GM19397 (cell line): ENCODE measurements around the gene ID1.
"Not testable (repeated sequence)": the region's sequence is repeated elsewhere in the genome, so short reads cannot be mapped to it uniquely, and the experiment has no call there.

Experiments used
- ATAC-seq: cut with Tn5 transposase; IDR thresholded peaks from one replicate; pipeline ENCODE4 v1.9.1; 2021; ENCODE audit warnings: mild to moderate bottlenecking, moderate library complexity; ENCODE audit not compliant: unreplicated experiment

Gene ID1

GRCh38 chr20:31596831-31597480, 8.1 kb upstream of the ID1 start:
- ATAC-seq, result no peak

DNA sequence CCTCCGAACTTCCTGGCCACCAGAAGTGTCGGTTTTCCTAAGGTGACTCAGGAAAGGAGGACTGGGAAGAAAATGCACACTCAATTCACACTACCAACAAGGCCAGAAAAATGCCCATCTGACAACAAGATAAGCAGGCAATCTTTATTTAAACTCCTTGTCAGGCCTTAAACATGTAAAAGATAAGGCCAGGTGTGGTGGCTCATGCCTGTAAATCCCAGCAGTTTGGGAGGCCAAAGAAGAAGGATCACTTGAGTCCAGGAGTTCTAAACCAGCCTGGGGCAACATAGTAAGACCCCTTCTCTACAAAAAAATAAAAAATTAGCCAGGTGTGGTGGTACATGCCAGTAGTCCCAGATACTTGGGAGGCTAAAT, 7.6 kb upstream of the ID1 start:
- ATAC-seq, result no peak

DNA sequence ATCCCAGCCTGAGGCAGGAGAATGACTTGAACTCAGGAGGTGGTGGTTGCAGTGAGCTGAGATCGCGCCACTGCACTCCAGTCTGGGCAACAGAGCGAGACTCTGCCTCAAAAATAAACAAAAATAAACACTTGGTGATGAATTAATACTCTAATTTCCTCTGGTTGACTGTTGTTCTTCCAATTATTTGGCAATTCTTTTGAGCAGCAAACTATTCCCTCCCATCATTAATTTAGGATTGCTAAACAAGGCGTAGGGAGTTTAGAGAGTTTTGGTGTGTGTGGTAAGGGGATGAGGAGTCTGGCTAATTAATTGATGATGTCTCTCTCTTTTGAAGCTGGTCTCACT, 2.7 kb upstream of the ID1 start:
- ATAC-seq, result no peak

DNA sequence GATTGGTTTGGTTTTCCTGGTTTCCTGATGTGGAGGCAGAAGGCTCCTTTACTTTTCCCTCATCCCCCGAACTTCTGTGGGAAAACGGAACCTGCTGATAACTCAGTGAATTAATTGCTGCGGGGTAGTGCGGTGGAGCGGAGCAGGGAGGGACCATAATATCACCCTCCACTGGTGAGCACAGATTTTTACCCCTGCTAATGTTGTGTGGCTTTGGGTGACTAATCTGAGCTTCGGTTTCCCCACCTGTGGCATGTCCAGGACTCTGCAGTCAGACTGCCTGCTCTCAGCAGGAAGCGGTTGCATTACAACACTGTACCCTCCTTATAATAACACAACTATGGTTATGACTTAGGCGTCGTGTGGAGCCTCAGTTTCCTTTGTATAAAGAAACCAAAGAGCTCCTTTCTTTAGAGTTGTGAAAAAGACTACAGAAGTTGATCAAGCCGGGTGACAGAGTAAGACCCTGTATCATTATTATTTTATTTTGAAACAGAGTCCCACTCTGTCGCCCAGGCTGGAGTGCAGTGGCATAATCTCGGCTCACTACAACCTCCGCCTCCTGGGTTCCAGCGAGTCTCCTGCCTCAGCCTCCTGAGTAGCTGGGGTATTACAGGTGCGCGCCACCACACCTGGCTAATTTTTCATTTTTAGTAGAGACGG, 2.2 kb upstream of the ID1 start:
- ATAC-seq, result no peak

DNA sequence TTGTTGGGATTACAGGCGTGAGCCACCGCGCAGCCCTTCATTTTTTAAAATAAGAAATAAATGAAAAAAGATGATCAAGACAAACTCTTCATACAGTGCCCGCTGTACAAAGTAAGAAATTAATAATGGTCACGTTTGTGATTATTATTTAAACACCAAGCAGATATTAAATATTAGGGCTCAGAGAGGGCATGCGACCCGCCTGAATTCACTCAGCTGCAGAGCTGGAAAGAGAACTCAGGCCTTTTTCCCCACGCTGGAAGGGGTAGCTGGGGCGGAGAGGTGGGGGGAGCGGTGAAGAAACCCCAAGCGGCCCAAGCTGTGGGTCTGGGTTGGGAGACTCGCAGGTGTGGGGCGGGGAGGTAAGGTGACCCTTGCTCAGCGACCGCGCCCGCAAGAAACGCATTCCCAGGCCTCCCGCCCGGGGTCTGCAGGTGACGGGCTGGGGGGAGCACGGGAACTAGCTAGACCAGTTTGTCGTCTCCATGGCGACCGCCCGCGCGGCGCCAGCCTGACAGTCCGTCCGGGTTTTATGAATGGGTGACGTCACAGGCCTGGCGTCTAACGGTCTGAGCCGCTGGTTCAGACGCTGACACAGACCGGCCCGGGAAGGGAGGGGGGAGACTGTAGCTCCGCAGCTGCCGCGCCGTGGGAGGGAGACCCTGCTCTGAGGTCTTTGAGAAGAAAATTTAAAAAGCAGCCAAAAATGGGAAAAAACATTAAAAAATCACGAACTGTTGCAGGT, 1.1 kb upstream of the ID1 start:
- ATAC-seq, result no peak

DNA sequence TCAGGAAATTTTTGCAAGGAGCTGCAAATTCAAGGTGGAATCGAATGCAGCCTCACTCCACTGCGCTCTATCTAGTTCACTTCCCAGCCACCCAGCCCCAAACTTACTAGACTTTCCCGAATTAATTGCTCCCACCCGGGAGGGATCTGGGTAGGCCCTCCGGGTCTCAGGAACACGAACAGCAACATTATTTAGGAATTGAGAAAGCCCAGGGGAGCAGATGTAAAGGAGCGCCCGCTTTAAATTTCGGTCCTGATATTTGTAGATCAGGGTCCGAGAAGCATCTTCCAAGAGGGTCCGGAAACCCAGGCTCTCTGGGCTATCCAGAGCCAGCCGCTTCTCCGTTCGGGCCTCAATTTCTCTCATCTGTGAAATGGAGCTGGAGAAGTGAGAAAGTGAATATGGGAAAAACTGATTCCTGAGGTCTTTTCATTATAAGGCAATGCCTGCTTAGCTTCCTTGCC, 490 bp upstream of the ID1 start:
- no peak for ATAC-seq

DNA sequence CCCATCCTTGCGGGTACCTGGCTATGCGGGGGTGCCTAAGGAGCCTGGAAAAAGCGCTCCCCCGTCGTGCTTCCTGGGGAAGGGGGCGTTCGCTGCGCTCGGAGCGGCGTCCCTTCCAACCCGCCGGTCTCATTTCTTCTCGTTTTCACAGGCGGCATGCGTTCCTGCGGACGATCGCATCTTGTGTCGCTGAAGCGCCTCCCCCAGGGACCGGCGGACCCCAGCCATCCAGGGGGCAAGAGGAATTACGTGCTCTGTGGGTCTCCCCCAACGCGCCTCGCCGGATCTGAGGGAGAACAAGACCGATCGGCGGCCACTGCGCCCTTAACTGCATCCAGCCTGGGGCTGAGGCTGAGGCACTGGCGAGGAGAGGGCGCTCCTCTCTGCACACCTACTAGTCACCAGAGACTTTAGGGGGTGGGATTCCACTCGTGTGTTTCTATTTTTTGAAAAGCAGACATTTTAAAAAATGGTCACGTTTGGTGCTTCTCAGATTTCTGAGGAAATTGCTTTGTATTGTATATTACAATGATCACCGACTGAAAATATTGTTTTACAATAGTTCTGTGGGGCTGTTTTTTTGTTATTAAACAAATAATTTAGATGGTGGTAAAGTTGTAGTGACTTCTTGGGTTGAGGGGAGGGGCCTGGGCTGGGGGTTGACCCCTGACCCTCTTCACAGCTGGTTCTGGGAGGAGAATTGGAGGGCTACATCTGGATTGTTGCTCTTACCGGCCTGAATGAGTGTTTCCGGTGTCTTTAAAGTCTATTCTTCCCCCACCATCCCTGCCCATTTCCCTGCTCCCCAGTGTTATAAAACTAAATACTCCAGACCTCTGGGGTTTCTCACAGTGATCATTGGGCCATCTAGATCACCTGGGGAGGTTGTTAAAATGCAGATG, 1.1 kb downstream of the ID1 start:
- ATAC-seq, result no peak

GRCh38 chr20:31606804-31607639, 1.9 kb downstream of the ID1 start:
- no peak for ATAC-seq

- ATAC-seq, result no peak
Observed at GRCh38 chr20:31607640-31608250, 2.7 kb downstream of the ID1 start.

GRCh38 chr20:31608251-31608945, 3.3 kb downstream of the ID1 start:
- ATAC-seq, result no peak

DNA sequence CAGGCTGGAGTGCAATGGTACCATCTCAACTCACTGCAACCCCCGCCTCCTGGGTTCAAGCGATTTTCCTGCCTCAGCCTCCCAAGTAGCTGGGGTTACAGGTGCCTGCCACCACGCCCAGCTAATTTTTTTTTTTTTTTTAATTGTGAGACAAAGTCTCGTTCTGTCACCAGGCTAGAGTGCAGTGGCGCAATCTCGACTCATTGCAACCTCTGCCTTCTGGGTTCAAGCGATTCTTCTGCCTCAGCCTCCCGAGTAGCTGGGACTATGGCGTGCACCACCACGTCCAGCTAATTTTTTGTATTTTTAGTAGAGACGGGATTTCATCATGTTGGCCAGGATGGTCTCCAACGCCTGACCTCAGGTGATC, 7.2 kb downstream of the ID1 start:
- ATAC-seq, result not testable (repeated sequence)

DNA sequence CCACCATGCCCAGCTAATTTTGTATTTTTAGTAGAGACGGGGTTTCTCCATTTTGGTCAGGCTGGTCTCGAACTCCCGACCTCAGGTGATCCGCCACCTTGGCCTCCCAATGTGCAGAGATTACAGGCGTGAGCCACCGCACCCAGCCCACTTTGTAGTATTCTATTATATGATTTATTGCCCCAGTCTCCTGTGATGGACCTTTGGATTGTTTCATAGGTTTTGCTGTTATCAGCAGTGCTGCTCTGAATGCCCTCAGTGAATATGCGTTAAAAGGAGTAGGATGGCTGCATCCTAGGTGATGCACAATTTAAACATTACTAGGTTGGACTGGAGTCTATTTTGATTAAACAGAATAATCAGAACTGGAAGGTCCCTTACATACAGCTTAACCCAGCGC, 10.3 kb downstream of the ID1 start:
- no peak for ATAC-seq

DNA sequence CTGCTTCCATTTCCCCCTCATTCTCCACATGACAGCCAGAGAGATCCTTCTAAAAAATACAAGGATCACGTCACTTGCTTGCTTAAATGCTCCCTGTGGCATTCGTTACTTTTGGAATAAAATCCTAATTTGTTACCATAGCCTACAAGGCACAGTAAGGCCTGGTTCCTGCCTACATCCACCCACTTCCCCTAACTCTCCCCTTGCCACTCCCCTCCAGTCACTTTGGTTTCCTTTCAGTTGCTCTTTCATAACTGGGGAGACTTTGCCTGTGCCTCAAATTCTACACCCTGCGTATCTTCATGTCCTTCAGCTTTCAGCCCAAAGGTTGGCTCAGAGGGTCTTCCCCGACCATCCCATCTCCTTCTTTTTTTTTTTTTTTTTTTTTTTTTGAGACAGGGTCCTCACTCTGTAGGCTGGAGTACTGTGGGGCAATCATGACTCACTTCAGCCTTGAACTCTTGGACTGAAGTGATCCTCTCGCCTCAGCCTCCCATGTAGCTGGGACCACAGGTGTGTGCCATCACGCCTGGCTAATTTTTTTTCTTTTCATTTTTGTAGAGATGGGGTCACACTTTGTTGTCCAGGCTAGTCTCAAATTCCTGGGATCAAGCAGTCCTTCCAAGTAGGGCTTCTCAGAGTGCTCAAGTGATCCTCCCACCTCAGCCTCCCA, 12.5 kb downstream of the ID1 start:
- no peak for ATAC-seq

- no peak for ATAC-seq
Observed at GRCh38 chr20:31620246-31620645, 15.2 kb downstream of the ID1 start.

DNA sequence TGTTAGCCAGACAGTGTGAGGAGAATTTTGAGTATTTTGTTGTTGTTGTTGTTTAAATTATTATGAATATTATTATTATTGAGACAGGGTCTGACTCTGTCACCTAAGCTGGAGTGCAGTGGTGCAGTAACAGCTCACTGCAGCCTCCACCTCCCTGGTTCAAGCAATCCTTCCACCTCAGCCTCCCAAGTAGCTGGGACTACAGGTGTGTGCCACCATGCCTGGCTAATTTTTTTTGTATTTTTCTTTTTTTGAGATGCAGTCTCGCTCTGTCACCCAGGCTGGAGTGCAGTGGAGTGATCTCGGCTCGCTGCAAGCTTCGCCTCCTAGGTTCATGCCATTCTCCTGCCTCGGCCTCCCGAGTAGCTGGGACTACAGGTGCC, 18.0 kb downstream of the ID1 start:
- ATAC-seq, result not testable (repeated sequence)

DNA sequence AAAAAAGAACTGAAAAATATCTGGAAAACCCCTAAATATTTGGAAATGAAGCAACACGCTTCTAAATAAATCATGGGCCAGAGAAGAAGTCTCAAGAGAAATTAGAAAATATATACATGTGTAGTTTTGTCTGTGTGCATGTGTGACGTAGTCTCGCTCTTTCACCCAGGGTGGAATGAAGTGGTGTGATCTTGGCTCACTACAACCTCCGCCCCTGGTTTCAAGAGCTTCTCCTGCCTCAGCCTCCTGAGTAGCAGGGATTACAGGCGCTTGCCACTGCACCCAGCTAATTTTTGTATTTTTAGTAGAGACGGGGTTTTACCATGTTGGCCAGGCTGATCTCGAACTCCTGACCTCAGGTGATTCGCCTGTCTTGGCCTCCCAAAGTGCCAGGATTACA, 21.4 kb downstream of the ID1 start:
- not testable (repeated sequence) for ATAC-seq

- not testable (repeated sequence) for ATAC-seq
Observed at GRCh38 chr20:31628057-31628456, 23.0 kb downstream of the ID1 start.

DNA sequence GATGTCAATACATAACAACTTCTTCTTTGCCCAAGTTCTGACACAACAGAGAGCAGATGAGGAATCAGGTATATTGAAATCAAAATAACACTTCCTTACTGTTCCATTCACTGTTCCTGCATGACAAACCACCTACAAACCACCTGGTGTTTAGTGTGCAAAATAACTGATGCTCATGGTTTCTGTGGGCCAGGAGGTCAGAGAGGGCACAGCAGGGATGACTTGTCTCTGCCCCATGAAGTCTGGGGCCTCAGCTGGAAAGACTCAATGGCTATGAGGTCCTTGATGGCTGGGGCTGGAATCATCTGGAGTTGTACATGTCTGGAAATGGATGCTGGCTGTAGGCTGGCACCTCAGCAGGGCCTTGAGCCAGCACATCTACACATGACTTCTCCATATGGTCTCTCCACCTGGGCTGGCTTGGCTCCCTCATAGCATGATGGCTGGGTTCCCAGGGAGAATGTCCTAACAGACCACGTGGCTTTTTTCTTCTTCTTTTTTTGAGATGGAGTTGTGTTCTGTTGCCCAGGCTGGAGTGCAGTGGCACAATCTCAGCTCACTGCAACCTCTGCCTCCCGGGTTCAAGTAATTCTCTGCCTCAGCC, 25.2 kb downstream of the ID1 start:
- no peak for ATAC-seq
